K562 (cell line): ENCODE results near the gene UBE2I. TPM values are rescaled to one million over a fixed set of nuclear protein-coding genes. Genes with fewer than 3 reads are reported as not detected.

Source experiments
- CSDE1 ChIP-seq, 2 experiments: fragments of 450-650 bp; IDR thresholded peaks; 2 replicates each; pipeline ENCODE4 v1.6.1; 2016; ENCODE audit warnings: mild to moderate bottlenecking in 1 of 2
- HINFP ChIP-seq: fragments of 450-650 bp; conservative IDR thresholded peaks from 2 replicates; pipeline ENCODE4 v1.6.1; 2016; ENCODE audit warnings: missing genetic modification characterization, low read depth, mild to moderate bottlenecking, control low read depth, missing compliant biosample characterization
- HMGN3 ChIP-seq: IDR thresholded peaks from 2 replicates; pipeline ENCODE4 v1.6.1; 2011; ENCODE audit warnings: borderline replicate concordance, low read depth, mild to moderate bottlenecking, mixed read lengths, low read length; ENCODE audit not compliant: insufficient read length; ENCODE audit errors: extremely low read depth
- MYC ChIP-seq, 2 experiments: fragments of 250-450 bp in 1 of 2; sonication (Bioruptor Pico) in 1 of 2; IDR thresholded peaks; 2 replicates each; pipeline versions ENCODE4 v1.5.1 to v1.6.1; 2012 to 2021; ENCODE audit warnings: low read depth in 2 of 2, borderline replicate concordance in 1 of 2, improper control_type of control experiment in 1 of 2, low read length in 1 of 2, mild to moderate bottlenecking in 1 of 2, moderate library complexity in 1 of 2
- NCOR1 ChIP-seq: fragments of 450-650 bp; IDR thresholded peaks from 2 replicates; pipeline ENCODE4 v1.6.1; 2016; ENCODE audit warnings: mild to moderate bottlenecking, moderate library complexity
- NFXL1 ChIP-seq: fragments of 450-650 bp; formaldehyde crosslinking; IDR thresholded peaks from 2 replicates; pipeline ENCODE4 v1.4.0; 2021; ENCODE audit warnings: mild to moderate bottlenecking
- NR2C2 ChIP-seq, 2 experiments: fragments of 200-800 bp in 1 of 2; sonication (Bioruptor generic) in 1 of 2; sonication (generic) in 1 of 2; formaldehyde crosslinking in 1 of 2; IDR thresholded peaks; 2 replicates each; pipeline versions ENCODE4 v1.6.1 to v1.8.0; 2016 to 2022; ENCODE audit warnings: mild to moderate bottlenecking in 1 of 2, missing compliant biosample characterization in 1 of 2, missing genetic modification characterization in 1 of 2, missing genetic modification reagents in 1 of 2
- POLR2AphosphoS2 ChIP-seq: IDR thresholded peaks from 2 replicates; pipeline ENCODE4 v1.6.1; 2012; ENCODE audit warnings: low read length, improper control_type of control experiment
- RCOR1 ChIP-seq, 2 experiments: IDR thresholded peaks; 2 replicates each; pipeline ENCODE4 v1.6.1; 2012; ENCODE audit warnings: low read depth in 2 of 2, low read length in 2 of 2, borderline replicate concordance in 1 of 2, improper control_type of control experiment in 1 of 2
- SAP30 ChIP-seq: fragments of 200-600 bp; sonication (generic); IDR thresholded peaks from 2 replicates; pipeline ENCODE4 v1.6.1; 2012; ENCODE audit warnings: borderline replicate concordance, low read depth, mild to moderate bottlenecking, moderate library complexity, low read length, control low read depth, inconsistent platforms; ENCODE audit not compliant: insufficient read depth, poor library complexity, severe bottlenecking
- ZNF512 ChIP-seq: IDR thresholded peaks from 2 replicates; pipeline ENCODE4 v1.6.1; 2016; ENCODE audit warnings: missing genetic modification characterization, missing compliant biosample characterization
- ZNF644 ChIP-seq: fragments of 200-800 bp; sonication (Bioruptor generic); IDR thresholded peaks from 2 replicates; pipeline ENCODE4 v1.6.1; 2016; ENCODE audit warnings: low read depth, missing genetic modification characterization, missing compliant biosample characterization
- ZNF668 ChIP-seq: fragments of 250-450 bp; sonication (Bioruptor Pico); IDR thresholded peaks from 2 replicates; pipeline ENCODE4 v1.8.0; 2022; ENCODE audit warnings: mild to moderate bottlenecking, inconsistent platforms
- polyA plus RNA-seq, 8 experiments: library from polyadenylated mRNA; depleted of rRNA in 4 of 8; stranded (reverse) in 5 of 8; unstranded in 3 of 8; fragments of >200 nt; fragmentation: Nextera tagmentation in 2 of 8; fragmentation: Illumina TruSeq in 1 of 8; extraction: Ambion mirVana in 2 of 8; extraction: Trizol in 1 of 8; gene quantifications; 2 replicates each; pipeline versions ENCODE4 v1.2.1 to v1.2.3, GENCODE V29; 2011 to 2014; ENCODE audit warnings: inconsistent platforms in 1 of 8, missing spikeins in 1 of 8
- total RNA-seq, 7 experiments: library from RNA; depleted of rRNA in 6 of 7; stranded (reverse); fragments of >200 nt in 6 of 7; fragmentation: Illumina TruSeq in 2 of 7; extraction: Trizol in 2 of 7; gene quantifications; 2 replicates each; pipeline versions ENCODE4 v1.2.1 to v1.2.3, GENCODE V29; 2011 to 2021; ENCODE audit warnings: low replicate concordance in 1 of 7
- TF ChIP-seq, protein P1 (sequence below), 2 experiments: IDR thresholded peaks; 2 replicates each; pipeline ENCODE4 v1.6.1; 2012; ENCODE audit warnings: improper control_type of control experiment in 2 of 2, low read depth in 2 of 2, low read length in 2 of 2, borderline replicate concordance in 1 of 2
- TF ChIP-seq, protein P2 (sequence below): fragments of 250-450 bp; sonication (Bioruptor Pico); IDR thresholded peaks from 2 replicates; pipeline ENCODE4 v1.4.0; 2020; ENCODE audit warnings: mild to moderate bottlenecking
- TF ChIP-seq, protein P3 (sequence below): fragments of 250-450 bp; sonication (Bioruptor Pico); IDR thresholded peaks from 2 replicates; pipeline ENCODE4 v1.5.1; 2021; ENCODE audit warnings: mild to moderate bottlenecking

Gene UBE2I
- total and polyA plus RNA-seq, 9 of the 15 experiments (the other 6 are each of a cell fraction or from before 2014, with no cell fraction given), result 36.6 to 254 (median 104) TPM

GRCh38 chr16:1293921-1294656 lies 15.3 kb upstream of the UBE2I start (continued):
- no peak for TF ChIP-seq ZNF512
- TF ChIP-seq NCOR1, result no peak
- TF ChIP-seq NFXL1 (CRISPR knock-in tag), result peak; percentile 97
- TF ChIP-seq RCOR1 (IDR thresholded peaks at IDR 0.05; ENCODE audit: borderline replicate concordance in 1 of 2, low read depth in 2 of 2, low read length in 2 of 2), result 0 out of 4 replicates have a peak, but pooled peaks of 1 of the 2 experiments have one; percentile 40
- TF ChIP-seq, protein P1, sequence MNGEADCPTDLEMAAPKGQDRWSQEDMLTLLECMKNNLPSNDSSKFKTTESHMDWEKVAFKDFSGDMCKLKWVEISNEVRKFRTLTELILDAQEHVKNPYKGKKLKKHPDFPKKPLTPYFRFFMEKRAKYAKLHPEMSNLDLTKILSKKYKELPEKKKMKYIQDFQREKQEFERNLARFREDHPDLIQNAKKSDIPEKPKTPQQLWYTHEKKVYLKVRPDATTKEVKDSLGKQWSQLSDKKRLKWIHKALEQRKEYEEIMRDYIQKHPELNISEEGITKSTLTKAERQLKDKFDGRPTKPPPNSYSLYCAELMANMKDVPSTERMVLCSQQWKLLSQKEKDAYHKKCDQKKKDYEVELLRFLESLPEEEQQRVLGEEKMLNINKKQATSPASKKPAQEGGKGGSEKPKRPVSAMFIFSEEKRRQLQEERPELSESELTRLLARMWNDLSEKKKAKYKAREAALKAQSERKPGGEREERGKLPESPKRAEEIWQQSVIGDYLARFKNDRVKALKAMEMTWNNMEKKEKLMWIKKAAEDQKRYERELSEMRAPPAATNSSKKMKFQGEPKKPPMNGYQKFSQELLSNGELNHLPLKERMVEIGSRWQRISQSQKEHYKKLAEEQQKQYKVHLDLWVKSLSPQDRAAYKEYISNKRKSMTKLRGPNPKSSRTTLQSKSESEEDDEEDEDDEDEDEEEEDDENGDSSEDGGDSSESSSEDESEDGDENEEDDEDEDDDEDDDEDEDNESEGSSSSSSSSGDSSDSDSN (IDR thresholded peaks at IDR 0.05; ENCODE audit: borderline replicate concordance in 1 of 2, low read depth in 2 of 2, low read length in 2 of 2), result no peak
- TF ChIP-seq HINFP (tag), result peak; percentile 93
- TF ChIP-seq ZNF668 (CRISPR knock-in tag), result peak; percentile 99
- TF ChIP-seq HMGN3, result no peak
- no peak; the same call in none of the 2 replicates for TF ChIP-seq NR2C2 (CRISPR knock-in tag; IDR thresholded peaks at IDR 0.05)
- TF ChIP-seq NR2C2 (tag; IDR thresholded peaks at IDR 0.05), result peak; percentile 92
- no peak for TF ChIP-seq SAP30
- TF ChIP-seq, protein P2, sequence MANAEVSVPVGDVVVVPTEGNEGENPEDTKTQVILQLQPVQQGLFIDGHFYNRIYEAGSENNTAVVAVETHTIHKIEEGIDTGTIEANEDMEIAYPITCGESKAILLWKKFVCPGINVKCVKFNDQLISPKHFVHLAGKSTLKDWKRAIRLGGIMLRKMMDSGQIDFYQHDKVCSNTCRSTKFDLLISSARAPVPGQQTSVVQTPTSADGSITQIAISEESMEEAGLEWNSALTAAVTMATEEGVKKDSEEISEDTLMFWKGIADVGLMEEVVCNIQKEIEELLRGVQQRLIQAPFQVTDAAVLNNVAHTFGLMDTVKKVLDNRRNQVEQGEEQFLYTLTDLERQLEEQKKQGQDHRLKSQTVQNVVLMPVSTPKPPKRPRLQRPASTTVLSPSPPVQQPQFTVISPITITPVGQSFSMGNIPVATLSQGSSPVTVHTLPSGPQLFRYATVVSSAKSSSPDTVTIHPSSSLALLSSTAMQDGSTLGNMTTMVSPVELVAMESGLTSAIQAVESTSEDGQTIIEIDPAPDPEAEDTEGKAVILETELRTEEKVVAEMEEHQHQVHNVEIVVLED, result peak; percentile 78
- TF ChIP-seq MYC (IDR thresholded peaks at IDR 0.05; ENCODE audit: low read depth, low read length), result no peak
- peak; percentile 98 for TF ChIP-seq MYC (CRISPR knock-in tag; IDR thresholded peaks at IDR 0.05; ENCODE audit: borderline replicate concordance, low read depth)
- TF ChIP-seq POLR2AphosphoS2, result no peak
- TF ChIP-seq CSDE1 (IDR thresholded peaks at IDR 0.05), result no peak
- TF ChIP-seq, protein P3, sequence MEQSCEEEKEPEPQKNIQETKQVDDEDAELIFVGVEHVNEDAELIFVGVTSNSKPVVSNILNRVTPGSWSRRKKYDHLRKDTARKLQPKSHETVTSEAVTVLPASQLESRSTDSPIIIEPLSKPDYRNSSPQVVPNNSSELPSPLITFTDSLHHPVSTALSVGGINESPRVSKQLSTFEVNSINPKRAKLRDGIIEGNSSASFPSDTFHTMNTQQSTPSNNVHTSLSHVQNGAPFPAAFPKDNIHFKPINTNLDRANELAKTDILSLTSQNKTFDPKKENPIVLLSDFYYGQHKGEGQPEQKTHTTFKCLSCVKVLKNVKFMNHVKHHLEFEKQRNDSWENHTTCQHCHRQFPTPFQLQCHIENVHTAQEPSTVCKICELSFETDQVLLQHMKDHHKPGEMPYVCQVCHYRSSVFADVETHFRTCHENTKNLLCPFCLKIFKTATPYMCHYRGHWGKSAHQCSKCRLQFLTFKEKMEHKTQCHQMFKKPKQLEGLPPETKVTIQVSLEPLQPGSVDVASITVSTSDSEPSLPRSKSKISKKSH (CRISPR knock-in tag), result peak; percentile 90
- TF ChIP-seq ZNF644 (tag), result peak; percentile 100
